Breast epithelium (tissue), 4 donors: Measurements from ENCODE around the gene HRH1. TPM values are rescaled to one million over a fixed set of nuclear protein-coding genes. Genes with fewer than 3 reads are reported as not detected.
"Not testable (repeated sequence)": the region's sequence is repeated elsewhere in the genome, so short reads cannot be mapped to it uniquely, and the experiment has no call there.

ENCODE experiments used
- DNase-seq, 2 donors: peaks; one replicate each; pipeline ENCODE4 v3.0.0-alpha.2; 2019; ENCODE audit warnings: low spot score in 2 of 2
- H3K27ac ChIP-seq, 2 donors: fragments of 200-600 bp; sonication (generic) in 1 of 2; one replicate each; pipeline ENCODE4 v1.5.1; 2016 to 2019; ENCODE audit warnings: mild to moderate bottlenecking in 1 of 2
- H3K27me3 ChIP-seq, 2 donors: fragments of 200-600 bp; sonication (generic) in 1 of 2; one replicate each; pipeline versions ENCODE4 v1.5.1 to v1.6.0; 2017 to 2019; ENCODE audit warnings: control low read depth in 1 of 2, mild to moderate bottlenecking in 1 of 2
- H3K36me3 ChIP-seq: fragments of 200-600 bp; one replicate; pipeline ENCODE4 v1.5.1; 2019
- H3K4me1 ChIP-seq, 2 donors: fragments of 200-600 bp; sonication (generic); one replicate each; pipeline ENCODE4 v1.5.1; 2016 to 2019; ENCODE audit warnings: control low read depth in 1 of 2
- H3K4me3 ChIP-seq, 3 donors: fragments of 200-600 bp; sonication (generic); 1 replicate in 2 of 3; 2 replicates in 1 of 3; pipeline ENCODE4 v1.5.1; 2016 to 2019; ENCODE audit warnings: mild to moderate bottlenecking in 3 of 3, moderate library complexity in 2 of 3
- H3K9me3 ChIP-seq, 2 donors: fragments of 200-600 bp; sonication (generic) in 1 of 2; one replicate each; pipeline ENCODE4 v1.5.1; 2016 to 2019; ENCODE audit warnings: control low read depth in 1 of 2
- CTCF ChIP-seq, 3 donors: fragments of 450-650 bp; IDR thresholded peaks; one replicate each; pipeline ENCODE4 v1.5.1; 2016 to 2017; ENCODE audit warnings: antibody characterized with exemption in 3 of 3, mild to moderate bottlenecking in 3 of 3, moderate library complexity in 3 of 3
- POLR2A ChIP-seq: fragments of 450-650 bp; IDR thresholded peaks from one replicate; pipeline ENCODE4 v1.6.1; 2016; ENCODE audit warnings: antibody characterized with exemption, mild to moderate bottlenecking, moderate library complexity
- POLR2AphosphoS5 ChIP-seq, 3 donors: sonication (generic); formaldehyde crosslinking; IDR thresholded peaks; one replicate each; pipeline ENCODE4 v1.6.1; 2017; ENCODE audit warnings: antibody characterized with exemption in 3 of 3
- intact Hi-C: fragments of 100-400 bp; cut with DNase I; formaldehyde crosslinking; loops from one replicate; pipeline ENCODE4 v1.15.1; 2023; ENCODE audit warnings: low total_unique reads
- total RNA-seq, 3 donors: library from RNA; depleted of rRNA; stranded (reverse); fragments of >200 nt; gene quantifications; one replicate each; pipeline ENCODE4 v1.1.0, GENCODE V29; 2016

Gene HRH1
- total RNA-seq, 3 donors from 2014 or later = 3.8 to 4.2 (median 3.9) TPM

GRCh38 chr3:11161666-11162065 lies 7.4 kb downstream of the HRH1 start:
- intact Hi-C loops = no loop called here
- no peaks in the 10 kb centered on the region for H3K4me1 ChIP-seq
- no peak overlapping the region for H3K27ac ChIP-seq

GRCh38 chr3:11162401-11163345 lies 8.4 kb downstream of the HRH1 start:
- Histone ChIP-seq H3K4me3 (no peak overlapping the region), H3K27me3 (no peaks in the 10 kb centered on the region), H3K4me1 (no peaks in the 10 kb centered on the region), H3K36me3 (no peaks in the 10 kb centered on the region), H3K9me3 (no peaks in the 10 kb centered on the region), H3K27ac (no peak overlapping the region)
- no peak for DNase-seq
- intact Hi-C loops = no loop called here
- TF ChIP-seq CTCF (IDR thresholded peaks at IDR 0.05) (no peak), POLR2AphosphoS5 (IDR thresholded peaks at IDR 0.05) (no peak), POLR2A (no peak)

More at GRCh38 chr3:11161666-11162065, 7.4 kb downstream of the HRH1 start:
- no peaks in the 10 kb centered on the region for H3K36me3 ChIP-seq
- no peak overlapping the region for H3K4me3 ChIP-seq
- peaks cover 0 to 2% of the 10 kb centered on the region in 2 donors for H3K27me3 ChIP-seq
- H3K9me3 ChIP-seq = no peaks in the 10 kb centered on the region
- TF ChIP-seq POLR2AphosphoS5 (IDR thresholded peaks at IDR 0.05) (no peak), CTCF (IDR thresholded peaks at IDR 0.05) (no peak), POLR2A (no peak)
- no peak for DNase-seq

GRCh38 chr3:11164607-11165006 lies 10.3 kb downstream of the HRH1 start:
- Histone ChIP-seq H3K36me3 (no peaks in the 10 kb centered on the region), H3K27ac (no peak overlapping the region), H3K9me3 (no peaks in the 10 kb centered on the region), H3K4me1 (no peaks in the 10 kb centered on the region), H3K27me3 (no peaks in the 10 kb centered on the region), H3K4me3 (no peak overlapping the region)
- no peak for DNase-seq
- intact Hi-C loops = no loop called here
- no peak for TF ChIP-seq POLR2A
- TF ChIP-seq CTCF (IDR thresholded peaks at IDR 0.05) = no peak
- TF ChIP-seq POLR2AphosphoS5 (IDR thresholded peaks at IDR 0.05) = no peak

DNA sequence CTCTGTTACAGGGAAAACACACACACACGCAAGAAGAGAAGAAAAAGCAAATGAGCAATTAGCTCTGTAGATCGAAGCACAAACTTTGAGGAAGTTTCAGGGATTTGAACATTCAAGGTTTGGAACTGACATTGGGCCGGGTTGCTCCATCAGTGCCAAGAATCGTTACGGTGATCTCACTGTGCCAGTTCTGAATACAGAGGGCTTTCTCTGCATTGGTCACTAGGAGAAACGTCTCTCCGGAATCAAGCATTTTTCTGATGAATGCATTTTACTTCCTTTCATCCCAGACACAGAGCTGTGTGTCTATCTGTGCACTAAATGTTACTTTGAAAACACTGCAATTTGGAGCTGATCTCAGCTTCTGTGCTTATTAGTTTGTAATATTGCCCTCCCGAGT lies 11.2 kb downstream of the HRH1 start:
- Histone ChIP-seq H3K27me3 (no peaks in the 10 kb centered on the region), H3K27ac (no peak overlapping the region), H3K36me3 (no peaks in the 10 kb centered on the region), H3K4me1 (no peaks in the 10 kb centered on the region), H3K9me3 (no peaks in the 10 kb centered on the region), H3K4me3 (no peak overlapping the region)
- no peak for TF ChIP-seq POLR2A
- DNase-seq = no peak
- intact Hi-C loops = no loop called here

DNA sequence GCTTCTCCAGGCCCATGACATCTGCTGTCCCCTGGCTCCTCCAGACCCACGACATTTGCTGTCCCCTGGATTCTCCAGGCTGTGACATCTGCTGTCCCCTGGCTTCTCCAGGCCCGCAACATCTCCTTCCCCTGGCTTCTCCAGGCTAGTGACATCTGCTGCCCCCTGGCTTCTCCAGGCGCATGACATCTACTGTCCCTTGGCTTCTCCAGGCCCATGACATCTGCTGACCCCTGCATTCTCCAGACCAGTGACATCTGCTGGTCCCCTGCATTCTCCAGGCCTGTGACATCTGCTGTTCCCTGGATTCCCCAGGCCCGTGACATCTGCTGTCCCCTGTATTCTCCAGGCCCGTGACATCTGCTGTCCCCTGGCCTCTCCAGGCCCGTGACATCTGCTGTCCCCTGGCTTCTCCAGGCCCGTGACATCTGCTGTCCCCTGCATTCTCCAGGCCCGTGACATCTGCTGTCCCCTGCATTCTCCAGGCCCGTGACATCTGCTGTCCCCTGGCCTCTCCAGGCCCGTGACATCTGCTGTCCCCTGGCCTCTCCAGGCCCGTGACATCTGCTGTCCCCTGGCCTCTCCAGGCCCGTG lies 12.6 kb downstream of the HRH1 start:
- H3K27me3 ChIP-seq, DNase-seq, H3K4me1 ChIP-seq, H3K4me3 ChIP-seq, H3K36me3 ChIP-seq, intact Hi-C loops, H3K9me3 ChIP-seq, H3K27ac ChIP-seq: not testable (repeated sequence)

DNA sequence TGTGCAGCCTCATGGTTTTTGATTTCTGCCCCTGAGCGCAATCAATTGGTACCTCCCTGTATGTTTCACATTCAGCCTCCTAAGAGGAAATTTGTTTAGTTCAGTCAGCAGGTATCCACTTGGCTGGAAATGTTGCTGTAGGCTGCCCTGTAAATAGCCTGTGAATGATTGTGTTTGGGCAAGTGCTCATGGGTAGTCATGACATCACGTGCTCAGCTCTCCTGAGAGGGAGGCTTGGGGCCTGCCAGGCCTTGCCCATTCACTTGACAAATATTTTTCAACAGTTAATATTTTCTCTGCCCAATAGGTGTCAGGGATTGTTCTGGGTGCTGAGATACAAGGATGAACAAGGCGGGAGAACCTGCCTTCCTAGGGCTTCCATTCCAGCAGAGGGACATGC lies 13.3 kb downstream of the HRH1 start:
- H3K4me1 ChIP-seq = no peaks in the 10 kb centered on the region
- intact Hi-C loops = no loop called here
- no peaks in the 10 kb centered on the region for H3K36me3 ChIP-seq
- no peak for TF ChIP-seq POLR2AphosphoS5 (IDR thresholded peaks at IDR 0.05)
- no peak for TF ChIP-seq POLR2A
- TF ChIP-seq CTCF (IDR thresholded peaks at IDR 0.05) = no peak
- H3K4me3 ChIP-seq = no peak overlapping the region
- H3K27ac ChIP-seq = no peak overlapping the region
- no peaks in the 10 kb centered on the region for H3K9me3 ChIP-seq
- DNase-seq = no peak
- H3K27me3 ChIP-seq = no peaks in the 10 kb centered on the region
